GM13976 (cell line): ENCODE data around the gene PFKL.
"Not testable (repeated sequence)": the region's sequence is repeated elsewhere in the genome, so short reads cannot be mapped to it uniquely, and the experiment has no call there.

Experiments
- DNase-seq: peaks from one replicate; pipeline ENCODE4 v3.0.0; 2012; ENCODE audit warnings: low spot score
- in situ Hi-C: fragments of 300-500 bp; cut with MboI; formaldehyde crosslinking; loops from one replicate; pipeline ENCODE4 v1.12.0; 2022; ENCODE audit warnings: low sequenced_read_pairs, mixed read lengths, inconsistent platforms; ENCODE audit not compliant: unreplicated experiment
- TF ChIP-seq, protein P1 (sequence below): IDR thresholded peaks from 2 replicates; pipeline ENCODE4 v1.5.1; 2012; ENCODE audit warnings: borderline replicate concordance, mild to moderate bottlenecking; ENCODE audit not compliant: insufficient read depth; ENCODE audit errors: extremely low read depth, missing control alignments, control extremely low read depth

PFKL gene

DNA sequence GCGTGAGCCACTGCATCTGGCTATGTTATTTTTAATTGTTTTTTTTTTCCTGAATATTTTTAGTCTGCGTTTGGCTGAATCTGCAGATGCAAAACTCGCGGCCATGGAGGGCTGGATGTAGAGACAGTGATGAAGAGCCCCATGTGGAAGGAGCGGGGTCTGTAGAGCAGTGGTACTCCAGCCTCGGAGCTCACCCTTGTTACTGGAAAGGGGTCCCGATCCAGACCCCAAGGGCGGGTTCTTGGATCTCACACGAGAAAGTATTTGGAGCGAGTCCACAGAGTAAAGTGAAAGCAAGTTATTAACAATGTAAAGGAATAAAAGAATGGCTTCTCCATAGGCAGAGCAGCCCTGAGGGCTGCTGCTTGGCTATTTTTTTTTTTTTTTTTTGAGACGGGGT is 56.3 kb downstream of the PFKL start:
- no peak for DNase-seq
- TF ChIP-seq, protein P1, sequence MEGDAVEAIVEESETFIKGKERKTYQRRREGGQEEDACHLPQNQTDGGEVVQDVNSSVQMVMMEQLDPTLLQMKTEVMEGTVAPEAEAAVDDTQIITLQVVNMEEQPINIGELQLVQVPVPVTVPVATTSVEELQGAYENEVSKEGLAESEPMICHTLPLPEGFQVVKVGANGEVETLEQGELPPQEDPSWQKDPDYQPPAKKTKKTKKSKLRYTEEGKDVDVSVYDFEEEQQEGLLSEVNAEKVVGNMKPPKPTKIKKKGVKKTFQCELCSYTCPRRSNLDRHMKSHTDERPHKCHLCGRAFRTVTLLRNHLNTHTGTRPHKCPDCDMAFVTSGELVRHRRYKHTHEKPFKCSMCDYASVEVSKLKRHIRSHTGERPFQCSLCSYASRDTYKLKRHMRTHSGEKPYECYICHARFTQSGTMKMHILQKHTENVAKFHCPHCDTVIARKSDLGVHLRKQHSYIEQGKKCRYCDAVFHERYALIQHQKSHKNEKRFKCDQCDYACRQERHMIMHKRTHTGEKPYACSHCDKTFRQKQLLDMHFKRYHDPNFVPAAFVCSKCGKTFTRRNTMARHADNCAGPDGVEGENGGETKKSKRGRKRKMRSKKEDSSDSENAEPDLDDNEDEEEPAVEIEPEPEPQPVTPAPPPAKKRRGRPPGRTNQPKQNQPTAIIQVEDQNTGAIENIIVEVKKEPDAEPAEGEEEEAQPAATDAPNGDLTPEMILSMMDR, result no peak
- in situ Hi-C loops, result loop anchor here (25.0 kb wide), 1 partner anchor 106 kb away; the partner anchor contains the start of gene LRRC3

DNA sequence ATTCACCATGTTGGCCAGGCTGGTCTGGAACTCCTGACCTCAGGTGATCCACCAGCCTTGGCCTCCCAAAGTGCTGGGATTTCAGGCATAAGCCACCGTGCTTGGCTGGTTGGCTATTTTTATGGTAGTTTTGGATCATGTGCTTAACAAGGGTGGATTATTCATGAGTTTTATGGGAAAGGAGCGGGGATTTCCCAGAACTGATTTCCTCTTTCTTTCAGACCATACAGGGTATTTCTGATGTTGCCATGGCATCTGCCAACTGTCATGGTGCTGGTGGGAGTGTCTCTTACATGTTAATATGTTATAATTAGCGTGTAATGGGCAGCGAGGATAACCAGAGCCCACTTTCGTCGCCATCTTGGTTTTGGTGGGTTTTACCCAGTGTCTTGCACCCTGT is 56.8 kb downstream of the PFKL start:
- in situ Hi-C loops, result loop anchor here (25.0 kb wide), 1 partner anchor 106 kb away; the partner anchor contains the start of gene LRRC3
- no peak for DNase-seq
- TF ChIP-seq, protein P1, result no peak

GRCh38 chr21:44357064-44357837 is 57.4 kb downstream of the PFKL start:
- in situ Hi-C loops, result loop anchor here (25.0 kb wide), 1 partner anchor 105 kb away; the partner anchor contains the start of gene LRRC3
- DNase-seq, result no peak
- TF ChIP-seq, protein P1, result no peak

- TF ChIP-seq, protein P1, result no peak
- DNase-seq, result no peak
- in situ Hi-C loops, result loop anchor here (25.0 kb wide), 1 partner anchor 103 kb away; the partner anchor contains the start of gene LRRC3
Observed at GRCh38 chr21:44359396-44359795, 59.5 kb downstream of the PFKL start.

- DNase-seq, result no peak
- in situ Hi-C loops, result loop anchor here (25.0 kb wide), 1 partner anchor 102 kb away; the partner anchor contains the start of gene LRRC3
- TF ChIP-seq, protein P1, result no peak
Observed at GRCh38 chr21:44360159-44360558, 60.3 kb downstream of the PFKL start.

DNA sequence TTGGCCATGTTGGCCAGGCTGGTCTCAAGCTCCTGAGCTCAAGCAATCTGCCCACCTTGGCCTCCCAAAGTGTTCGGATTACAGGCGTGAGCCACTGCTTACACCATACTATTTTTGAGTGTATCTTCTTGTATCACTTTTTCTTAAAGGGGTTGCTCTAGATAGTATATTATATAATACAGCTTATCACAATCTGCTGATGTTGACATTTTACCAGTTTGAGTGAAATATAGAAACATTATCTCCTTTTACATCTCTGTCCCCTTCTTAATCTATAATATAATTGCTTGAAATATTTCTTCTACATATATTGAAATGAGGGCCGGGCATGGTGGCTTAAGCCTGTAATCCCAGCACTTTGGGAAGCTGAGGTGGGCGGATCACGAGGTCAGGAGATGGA is 62.0 kb downstream of the PFKL start:
- in situ Hi-C loops, result loop anchor here (25.0 kb wide), 1 partner anchor 100 kb away; the partner anchor contains the start of gene LRRC3
- DNase-seq, result not testable (repeated sequence)

DNA sequence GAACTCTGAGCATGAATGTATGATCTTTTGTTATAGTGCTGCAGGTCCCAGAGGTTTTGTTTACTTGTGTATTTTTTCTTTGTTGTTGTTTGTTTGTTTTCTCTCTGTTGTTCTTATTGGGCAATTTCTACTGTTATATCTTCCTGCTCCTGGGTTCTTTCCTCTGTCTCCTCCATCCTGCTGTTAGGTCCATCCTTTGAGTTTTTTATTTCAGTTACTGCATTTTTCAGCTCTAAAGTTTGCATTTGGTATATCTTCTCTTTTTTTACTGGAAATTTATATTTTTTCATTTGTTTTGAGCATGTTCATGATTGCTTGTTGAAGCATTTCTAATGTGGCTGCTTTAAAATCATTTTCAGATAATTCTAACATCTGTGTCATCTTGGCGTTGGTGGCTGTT is 63.4 kb downstream of the PFKL start:
- in situ Hi-C loops, result loop anchor here (25.0 kb wide), 1 partner anchor 99 kb away; the partner anchor contains the start of gene LRRC3
- no peak for DNase-seq
- TF ChIP-seq, protein P1, result no peak
